A673 (cell line): Measurements from ENCODE around the gene MYT1. TPM values are rescaled to one million over a fixed set of nuclear protein-coding genes. Genes with fewer than 3 reads are reported as not detected.

ENCODE experiments used
- BruUV-seq: library from RNA; stranded (reverse); fragments of 400-500 nt; replicated peaks from 2 replicates; lab custom pipeline; 2021; lab: Mats Ljungman, UMichigan
- CTCF ChIA-PET: fragments of 300-600 bp; sonication (Branson Sonifier 250); formaldehyde crosslinking; loops from one replicate; lab custom pipeline; 2022; ENCODE audit warnings: antibody characterized with exemption; lab: Charles Lee
- POLR2A ChIA-PET: fragments of 300-600 bp; sonication (Branson Sonifier 250); formaldehyde crosslinking; loops from one replicate; lab custom pipeline; 2022; ENCODE audit warnings: antibody characterized with exemption; ENCODE audit not compliant: low non-redundant PET; lab: Charles Lee
- DNase-seq: peaks from one replicate; pipeline ENCODE4 v3.0.0-alpha.2; 2015; ENCODE audit warnings: low spot score
- H3K27ac ChIP-seq: fragments of 200-600 bp; sonication (generic); 2 replicates; pipeline ENCODE4 v1.5.1; 2016; ENCODE audit warnings: mixed run types, low read depth, mild to moderate bottlenecking, mixed read lengths, antibody characterized with exemption, low read length; ENCODE audit not compliant: poor library complexity, severe bottlenecking
- H3K27me3 ChIP-seq: fragments of 200-600 bp; sonication (generic); replicated peaks from 2 replicates; pipeline ENCODE4 v1.6.1; 2017; ENCODE audit warnings: mixed run types, low read depth, mild to moderate bottlenecking, mixed read lengths, antibody characterized with exemption, low read length; ENCODE audit not compliant: insufficient read depth, poor library complexity
- H3K36me3 ChIP-seq: fragments of 200-600 bp; sonication (generic); 2 replicates; pipeline ENCODE4 v1.6.1; 2016; ENCODE audit warnings: mixed run types, mild to moderate bottlenecking, mixed read lengths, antibody characterized with exemption, low read length; ENCODE audit not compliant: insufficient read depth, poor library complexity, severe bottlenecking
- H3K4me1 ChIP-seq: fragments of 200-600 bp; sonication (generic); 2 replicates; pipeline ENCODE4 v1.6.1; 2017; ENCODE audit warnings: mixed run types, mild to moderate bottlenecking, mixed read lengths, antibody characterized with exemption, low read length; ENCODE audit not compliant: insufficient read depth, poor library complexity, severe bottlenecking
- H3K4me3 ChIP-seq: fragments of 200-600 bp; sonication (generic); 2 replicates; pipeline ENCODE4 v1.5.1; 2016; ENCODE audit warnings: low read depth, mixed run types, mild to moderate bottlenecking, mixed read lengths, low read length; ENCODE audit not compliant: poor library complexity, severe bottlenecking
- H3K9me3 ChIP-seq: fragments of 200-600 bp; sonication (generic); 2 replicates; pipeline ENCODE4 v1.6.1; 2016; ENCODE audit warnings: mixed run types, low read depth, mild to moderate bottlenecking, mixed read lengths, antibody characterized with exemption, low read length; ENCODE audit not compliant: poor library complexity, severe bottlenecking
- CTCF ChIP-seq: fragments of 300-800, 200-600 bp; sonication (generic); conservative IDR thresholded peaks from 2 replicates; pipeline ENCODE4 v1.5.1; 2017; ENCODE audit warnings: low read depth, mild to moderate bottlenecking, antibody characterized with exemption, low read length, moderate library complexity, mixed read lengths
- EZH2 ChIP-seq: fragments of 200-600 bp; sonication (generic); IDR thresholded peaks from 2 replicates; pipeline ENCODE4 v1.6.1; 2017; ENCODE audit warnings: borderline replicate concordance, low read depth, mild to moderate bottlenecking, mixed read lengths, antibody characterized with exemption, low read length; ENCODE audit not compliant: poor library complexity, severe bottlenecking
- intact Hi-C: fragments of 100-400 bp; cut with micrococcal nuclease; formaldehyde crosslinking; loops from one replicate; pipeline ENCODE4 v1.10.0; 2022; ENCODE audit not compliant: unreplicated experiment
- total RNA-seq: library from RNA; stranded (reverse); gene quantifications from 2 replicates; pipeline ENCODE4 v1.2.3, GENCODE V29; 2021

MYT1 gene
- total RNA-seq, 1 experiment from 2014 or later, result not detected

- TF ChIP-seq CTCF (no peak), EZH2 (no peak)
- Histone ChIP-seq H3K36me3 (no peaks in the 10 kb centered on the region), H3K4me1 (no peaks in the 10 kb centered on the region), H3K27ac (no peak overlapping the region), H3K27me3 (peaks cover 13% of the 10 kb centered on the region), H3K4me3 (no peak overlapping the region), H3K9me3 (no peaks in the 10 kb centered on the region)
- intact Hi-C loops, result no loop called here
- DNase-seq, result no peak
- POLR2A ChIA-PET, result no interaction called here
- no TSS peak for BruUV-seq
- CTCF ChIA-PET, result no interaction called here
Observed at GRCh38 chr20:64136004-64136710, 28.1 kb upstream of the MYT1 start.

- ChIA-PET POLR2A (no interaction called here), CTCF (no interaction called here)
- no TSS peak for BruUV-seq
- Histone ChIP-seq H3K27ac (no peak overlapping the region), H3K4me3 (no peak overlapping the region), H3K9me3 (no peaks in the 10 kb centered on the region), H3K4me1 (no peaks in the 10 kb centered on the region), H3K36me3 (no peaks in the 10 kb centered on the region), H3K27me3 (peaks cover 13% of the 10 kb centered on the region)
- intact Hi-C loops, result no loop called here
- TF ChIP-seq CTCF (no peak), EZH2 (no peak)
- no peak for DNase-seq
Observed at GRCh38 chr20:64137598-64138031, 26.6 kb upstream of the MYT1 start.

- CTCF ChIA-PET, result no interaction called here
Observed at GRCh38 chr20:64138276-64138815, 25.9 kb upstream of the MYT1 start.

More at GRCh38 chr20:64138276-64138815, 25.9 kb upstream of the MYT1 start:
- Histone ChIP-seq H3K36me3 (no peaks in the 10 kb centered on the region), H3K4me1 (no peaks in the 10 kb centered on the region), H3K9me3 (no peaks in the 10 kb centered on the region), H3K27me3 (peaks cover 13% of the 10 kb centered on the region), H3K4me3 (no peak overlapping the region), H3K27ac (no peak overlapping the region)
- intact Hi-C loops, result no loop called here
- POLR2A ChIA-PET, result no interaction called here
- no TSS peak for BruUV-seq
- DNase-seq, result no peak
- TF ChIP-seq CTCF, result no peak
- TF ChIP-seq EZH2, result no peak
